GM12801 (cell line): ENCODE results near the gene MCCC2.

Experiments
- CTCF ChIP-seq: IDR thresholded peaks from one replicate; pipeline ENCODE4 v1.5.1; 2011; ENCODE audit warnings: control low read depth; ENCODE audit not compliant: insufficient read length; ENCODE audit errors: extremely low read depth

MCCC2 gene

GRCh38 chr5:71582945-71583584, 4.1 kb upstream of the MCCC2 start:
- TF ChIP-seq CTCF, result no peak

DNA sequence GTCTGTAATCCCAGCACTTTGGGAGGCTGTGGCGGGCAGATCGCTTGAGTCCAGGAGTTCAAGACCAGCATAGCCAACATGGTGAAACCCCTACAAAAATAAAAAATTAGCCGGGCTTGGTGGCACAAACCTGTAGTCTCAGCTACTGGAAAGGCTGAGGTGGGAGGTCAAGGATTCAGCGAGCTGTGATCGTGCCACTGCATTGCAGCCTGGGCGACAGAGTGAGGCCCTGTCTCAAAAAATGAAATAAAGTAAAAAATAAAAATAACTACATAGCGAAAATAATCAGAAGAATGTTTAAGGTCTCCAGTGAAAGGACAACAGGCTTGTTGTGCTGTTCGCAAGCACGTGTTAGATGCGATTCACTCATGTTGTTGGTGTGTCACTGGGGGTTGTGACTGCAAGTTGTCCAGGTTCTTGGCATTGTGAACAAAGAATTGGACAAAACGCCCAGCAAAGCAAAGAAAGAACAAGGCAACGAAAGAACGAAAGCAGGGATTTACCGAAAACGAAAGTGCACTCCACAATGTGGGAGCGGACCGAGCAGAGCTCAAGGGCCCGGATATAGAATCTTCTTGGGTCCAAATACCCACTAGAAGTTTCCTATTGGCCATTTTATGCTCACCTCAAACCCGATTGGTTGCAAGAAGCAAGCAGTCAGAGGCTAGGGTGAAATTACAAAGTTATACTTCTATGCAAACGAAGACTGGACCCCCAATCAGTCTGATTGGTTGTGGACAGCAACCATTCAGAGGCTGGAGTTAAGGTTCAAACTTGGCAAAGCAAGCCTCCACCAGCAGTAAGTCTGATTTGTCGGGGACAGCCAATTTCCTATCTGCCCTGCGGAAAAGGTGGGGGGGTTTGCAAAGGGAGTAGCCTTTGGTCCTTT, 844 bp upstream of the MCCC2 start:
- no peak for TF ChIP-seq CTCF

GRCh38 chr5:71587766-71588532, 809 bp downstream of the MCCC2 start:
- no peak for TF ChIP-seq CTCF

GRCh38 chr5:71588533-71588885, 1.4 kb downstream of the MCCC2 start:
- TF ChIP-seq CTCF, result no peak

DNA sequence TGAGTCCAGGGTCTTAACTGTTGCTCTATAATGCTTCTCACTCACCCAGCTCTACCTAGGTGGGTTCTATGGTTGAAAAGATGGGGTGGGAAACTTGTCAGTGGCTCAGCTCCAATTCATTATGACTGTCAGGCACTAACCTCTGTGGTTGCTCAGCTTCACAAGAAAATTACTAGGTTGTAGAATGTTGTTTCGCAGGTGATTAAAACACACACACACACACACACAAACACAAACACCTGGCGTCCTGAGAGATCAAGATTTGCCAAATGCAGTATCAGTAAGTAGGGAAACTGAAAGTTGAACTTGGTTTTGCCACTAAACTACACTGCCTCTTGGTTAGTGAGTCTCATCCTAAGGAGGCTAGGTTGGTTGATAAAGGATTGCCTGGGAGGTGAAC, 2.8 kb downstream of the MCCC2 start:
- no peak for TF ChIP-seq CTCF

DNA sequence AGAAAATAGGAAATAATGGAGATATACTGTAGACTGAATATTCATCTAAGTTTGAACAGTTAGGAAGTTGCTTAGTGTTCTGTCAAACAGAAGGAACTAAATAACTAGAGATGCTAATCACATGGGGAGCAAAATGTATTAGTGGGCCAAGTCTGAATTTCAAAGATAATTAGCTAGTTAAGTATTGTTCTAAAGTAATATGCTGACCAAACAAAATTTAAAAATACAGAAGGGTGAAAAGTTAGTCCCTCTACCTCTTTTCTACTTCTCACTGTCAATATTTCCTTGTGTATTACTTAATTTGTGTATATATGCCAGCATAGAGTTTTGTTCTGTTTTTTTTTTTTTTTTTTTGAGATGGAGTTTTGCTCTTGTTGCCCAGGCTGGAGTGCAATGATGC, 4.0 kb downstream of the MCCC2 start:
- no peak for TF ChIP-seq CTCF

GRCh38 chr5:71596169-71596568, 9.0 kb downstream of the MCCC2 start:
- no peak for TF ChIP-seq CTCF
